Motor neuron (in vitro differentiated cells): ENCODE measurements around the gene FHIT. TPM values are rescaled to one million over a fixed set of nuclear protein-coding genes. Genes with fewer than 3 reads are reported as not detected.
A peak's percentile ranks its signal among the peaks of the same experiment; 100 is the strongest.
"Not testable (repeated sequence)": the region's sequence is repeated elsewhere in the genome, so short reads cannot be mapped to it uniquely, and the experiment has no call there.

Experiments
- ATAC-seq, 8 experiments: fragments of 200-7000 bp; cut with Tn5 transposase; replicated peaks in 6 of 8; 2 replicates each; pipeline ENCODE4 v1.8.0; 2021; ENCODE audit warnings: mild to moderate bottlenecking in 8 of 8, moderate library complexity in 8 of 8
- H3K27ac ChIP-seq, 2 donors: fragments of 250-450 bp; sonication (Bioruptor Pico); 2 replicates each; pipeline ENCODE4 v1.9.0; 2021; ENCODE audit warnings: antibody characterized with exemption in 2 of 2, mild to moderate bottlenecking in 2 of 2, moderate library complexity in 1 of 2
- H3K4me1 ChIP-seq, 2 donors: fragments of 250-450 bp; sonication (Bioruptor Pico); replicated peaks in 1 of 2; 2 replicates each; pipeline ENCODE4 v1.6.1; 2021; ENCODE audit warnings: antibody characterized with exemption in 2 of 2, mild to moderate bottlenecking in 2 of 2, moderate library complexity in 1 of 2
- H3K4me3 ChIP-seq, 5 donors: fragments of 250-450 bp; sonication (Bioruptor Pico); 2 replicates each; pipeline ENCODE4 v1.9.0; 2021; ENCODE audit warnings: antibody characterized with exemption in 5 of 5, mild to moderate bottlenecking in 5 of 5, moderate library complexity in 4 of 5
- WGBS, 10 experiments: fragments of 450-650 bp; shearing (Covaris generic); methylation state at CpG; one replicate each; pipeline ENCODE4 v1.0.0; 2022; 5-methylcytosine and 5-hydroxymethylcytosine counted together
- in situ Hi-C, 9 experiments: fragments of 400-800 bp; cut with MboI; loops; one replicate each; pipeline ENCODE4 v1.15.0; 2021; ENCODE audit warnings: low sequenced_read_pairs in 9 of 9, low pct_unique_long_range_greater_than_20kb in 2 of 9; ENCODE audit not compliant: unreplicated experiment in 9 of 9
- total RNA-seq, 8 experiments: library from RNA; unstranded; fragments of 300-600 nt; gene quantifications; 2 replicates each; pipeline versions ENCODE4 v1.2.3 to v1.2.4, GENCODE V29; 2022

The FHIT gene
- total RNA-seq, 8 experiments from 2014 or later: 1.6 to 25.1 (median 12.1) TPM

DNA sequence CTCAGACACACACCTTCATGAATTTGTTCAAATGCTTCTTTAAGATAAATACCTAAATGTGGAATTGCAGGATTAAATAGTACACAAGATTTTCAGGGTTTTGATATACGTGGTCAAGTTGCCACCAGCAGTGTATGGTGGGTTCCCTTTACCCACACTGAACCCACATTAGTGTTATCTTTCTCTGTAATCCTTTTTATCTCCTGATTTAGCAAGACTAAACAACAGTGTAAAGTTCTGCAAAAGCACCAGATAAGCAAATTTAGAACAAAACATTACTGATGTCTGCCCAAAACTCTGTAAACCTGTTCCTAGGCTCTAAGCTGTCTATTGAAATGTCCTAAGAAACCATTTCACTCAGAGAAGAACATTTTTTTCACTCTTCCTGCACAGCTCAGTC, 352.9 kb downstream of the FHIT start:
- Histone ChIP-seq H3K27ac (no peak overlapping the region), H3K4me1 (peaks cover 3 to 12% of the 10 kb centered on the region in 2 donors), H3K4me3 (no peak overlapping the region)
- 57 to 100% (median 92%) methylated on average over 1 of the region's 1 CpG; no CpG with 5 or more reads in 3 of the 10 experiments for WGBS, 10 experiments
- in situ Hi-C loops: no loop called here
- no peak for ATAC-seq

DNA sequence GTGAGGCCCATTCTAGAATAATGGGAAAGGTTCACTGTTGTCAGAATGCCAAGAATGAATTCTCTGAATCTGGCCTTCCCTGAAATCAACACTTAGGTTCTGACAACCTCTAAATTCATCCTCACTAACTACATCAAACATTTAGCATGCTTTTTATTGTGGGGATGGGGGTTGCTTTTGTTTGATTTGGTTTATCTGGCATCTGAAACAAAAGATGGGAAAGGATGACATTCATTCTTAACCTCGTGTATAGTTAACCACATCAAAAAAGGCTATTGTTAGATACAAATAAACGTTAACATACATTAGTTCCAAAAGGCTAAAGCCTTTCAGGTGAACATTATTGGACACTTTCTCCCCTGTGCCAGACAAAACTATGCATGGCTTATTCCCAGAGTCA, 357.3 kb downstream of the FHIT start:
- H3K4me3 ChIP-seq: no peak overlapping the region
- H3K27ac ChIP-seq: no peak overlapping the region
- ATAC-seq: no peak
- WGBS, 10 experiments: 5 to 89% (median 56%) methylated on average over 1 to 2 of the region's 2 CpGs; no CpG with 5 or more reads in 1 of the 10 experiments
- H3K4me1 ChIP-seq: peaks cover 3 to 12% of the 10 kb centered on the region in 2 donors
- in situ Hi-C loops: no loop called here

DNA sequence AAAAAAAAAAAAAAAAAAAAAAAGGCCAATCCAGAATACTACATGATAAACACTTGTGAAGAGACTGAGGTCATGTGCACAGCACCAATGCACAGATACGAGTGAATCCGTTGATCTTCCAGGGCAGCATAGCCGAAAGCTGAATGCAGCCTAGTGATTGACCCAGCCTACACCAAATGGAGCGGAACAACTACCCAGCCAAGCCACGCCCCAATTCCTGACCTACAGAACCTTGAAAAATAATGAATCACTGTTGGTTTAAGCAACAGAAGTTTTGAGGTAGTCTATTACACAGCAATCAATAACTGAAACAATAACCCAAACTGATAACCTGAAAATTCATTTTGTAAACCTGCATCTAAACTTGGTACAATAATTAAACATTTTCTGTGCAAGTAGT, 361.0 kb downstream of the FHIT start:
- H3K4me3 ChIP-seq: no peak overlapping the region
- in situ Hi-C loops: no loop called here
- H3K27ac ChIP-seq: no peak overlapping the region
- peaks cover 3 to 6% of the 10 kb centered on the region in 2 donors for H3K4me1 ChIP-seq
- ATAC-seq: peak in 2 of 8 experiments; percentile 16 to 29
- WGBS, 10 experiments: 42 to 100% (median 78%) methylated on average over 1 to 5 of the region's 5 CpGs; no CpG with 5 or more reads in 3 of the 10 experiments

DNA sequence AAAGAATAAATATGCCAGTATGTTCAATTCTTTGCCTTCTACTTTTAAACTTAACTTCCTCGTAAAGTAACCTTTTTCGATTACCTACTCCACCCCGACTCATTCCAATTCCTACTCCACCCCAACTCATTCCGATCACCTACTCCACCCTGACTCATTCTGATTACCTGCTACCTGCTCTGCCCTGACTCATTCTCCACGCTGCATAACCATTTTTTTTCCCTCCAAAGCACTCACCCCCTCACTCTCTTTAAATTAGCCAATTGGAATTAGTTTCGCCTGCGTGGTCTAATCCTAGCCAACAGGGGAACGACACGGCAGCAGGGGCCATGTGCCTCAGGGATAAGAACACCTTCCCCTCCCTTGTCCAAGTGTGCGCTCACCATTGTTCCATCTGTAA, 362.3 kb downstream of the FHIT start:
- H3K4me1 ChIP-seq, in situ Hi-C loops: not testable (repeated sequence)
- WGBS, 10 experiments: 78 to 100% (median 94%) methylated on average over 5 to 10 of the region's 10 CpGs; no CpG with 5 or more reads in 2 of the 10 experiments

DNA sequence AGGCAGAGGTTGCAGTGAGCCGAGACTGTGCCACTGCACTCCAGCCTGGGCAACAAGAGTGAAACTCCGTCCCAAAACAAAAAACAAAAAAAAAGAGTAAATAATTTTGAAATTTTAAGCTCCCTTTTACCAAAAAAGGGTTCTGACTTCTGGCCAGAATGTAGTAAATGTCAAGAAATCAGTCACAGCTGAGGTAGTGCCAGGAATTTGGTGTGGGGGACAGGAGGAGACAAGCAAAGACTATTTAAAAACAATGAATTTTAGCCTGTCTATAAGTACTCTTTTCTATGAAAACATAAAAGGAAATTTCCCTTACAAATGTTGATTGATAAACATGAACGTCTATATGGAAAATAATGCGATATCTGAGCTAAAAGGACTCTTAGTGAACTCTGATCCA, 363.7 kb downstream of the FHIT start:
- no peaks in the 10 kb centered on the region for H3K4me1 ChIP-seq
- in situ Hi-C loops: no loop called here
- no peak overlapping the region for H3K4me3 ChIP-seq
- H3K27ac ChIP-seq: no peak overlapping the region
- WGBS, 10 experiments: 45 to 100% (median 88%) methylated on average over 1 to 3 of the region's 4 CpGs
- no peak for ATAC-seq

More for the DNA sequence above, 362.3 kb downstream of the FHIT start:
- not testable (repeated sequence) for ATAC-seq, H3K4me3 ChIP-seq, H3K27ac ChIP-seq

DNA sequence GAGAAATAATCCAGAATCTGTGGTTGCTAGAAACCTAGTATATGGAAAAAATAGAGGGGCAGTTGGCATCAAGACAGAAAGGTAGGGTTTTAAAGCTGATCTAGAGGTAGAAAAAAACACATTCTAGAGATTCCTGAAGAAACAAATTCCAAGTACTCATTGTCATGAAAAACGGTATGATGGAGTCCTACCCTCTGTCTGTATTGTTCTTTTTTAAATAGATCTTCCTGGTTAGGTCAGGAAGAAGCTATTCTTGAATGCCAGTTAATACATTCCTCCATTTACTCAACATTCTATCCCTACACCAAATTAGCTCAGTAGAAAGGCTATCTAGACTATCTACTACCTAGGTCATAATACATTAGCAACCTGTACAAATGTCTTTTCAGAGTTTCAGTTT, 364.7 kb downstream of the FHIT start:
- in situ Hi-C loops: no loop called here
- 0 to 83% (median 63%) methylated on average over 1 of the region's 1 CpG; no CpG with 5 or more reads in 2 of the 10 experiments for WGBS, 10 experiments

DNA sequence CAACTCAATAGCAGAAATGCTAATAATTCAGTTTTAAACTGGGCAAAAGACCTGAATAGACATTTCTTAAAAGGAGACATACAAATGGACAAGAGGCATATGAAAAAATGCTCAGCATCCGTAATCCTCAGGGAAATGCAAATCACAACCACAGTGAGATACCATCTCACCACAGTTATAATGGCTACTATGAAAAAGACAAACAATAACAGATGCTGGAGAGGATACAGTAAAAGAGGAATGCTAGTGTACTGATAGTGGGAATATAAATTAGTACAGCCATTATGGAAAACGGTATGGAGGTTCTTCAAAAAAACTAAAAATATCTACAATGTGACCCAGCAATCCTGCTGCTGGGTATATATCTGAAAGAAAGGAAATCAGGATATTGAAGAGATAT, 367.2 kb downstream of the FHIT start:
- H3K27ac ChIP-seq: no peak overlapping the region
- H3K4me1 ChIP-seq: no peaks in the 10 kb centered on the region
- ATAC-seq: no peak
- in situ Hi-C loops: no loop called here
- no peak overlapping the region for H3K4me3 ChIP-seq
- WGBS, 10 experiments: 0 to 73% (median 38%) methylated on average over 1 to 2 of the region's 2 CpGs; no CpG with 5 or more reads in 1 of the 10 experiments

More for the DNA sequence above, 364.7 kb downstream of the FHIT start:
- H3K4me3 ChIP-seq: no peak overlapping the region
- H3K4me1 ChIP-seq: no peaks in the 10 kb centered on the region
- no peak for ATAC-seq
- no peak overlapping the region for H3K27ac ChIP-seq

DNA sequence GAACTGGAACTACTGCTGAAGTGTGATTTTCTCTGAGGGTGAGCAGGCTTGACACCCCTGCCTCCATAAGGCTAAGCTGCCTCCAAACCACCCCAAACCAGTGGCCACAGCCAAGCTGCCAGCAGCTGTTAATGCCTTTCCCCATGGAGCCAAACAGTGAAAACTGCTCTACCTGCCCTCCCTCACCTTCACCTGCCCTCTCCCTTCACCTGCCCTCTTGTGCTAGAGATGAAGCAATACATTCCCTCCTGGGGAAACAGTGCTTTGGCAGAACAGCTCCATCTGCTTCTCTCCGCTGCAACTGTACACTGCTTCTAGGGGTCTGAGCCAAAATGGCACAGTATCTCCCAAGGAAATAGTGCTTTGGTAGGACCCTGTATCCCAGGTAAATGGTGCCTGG, 374.1 kb downstream of the FHIT start:
- WGBS, 10 experiments: 100% methylated on average over 1 of the region's 1 CpG; no CpG with 5 or more reads in 8 of the 10 experiments
- no peak for ATAC-seq
- H3K27ac ChIP-seq: no peak overlapping the region

DNA sequence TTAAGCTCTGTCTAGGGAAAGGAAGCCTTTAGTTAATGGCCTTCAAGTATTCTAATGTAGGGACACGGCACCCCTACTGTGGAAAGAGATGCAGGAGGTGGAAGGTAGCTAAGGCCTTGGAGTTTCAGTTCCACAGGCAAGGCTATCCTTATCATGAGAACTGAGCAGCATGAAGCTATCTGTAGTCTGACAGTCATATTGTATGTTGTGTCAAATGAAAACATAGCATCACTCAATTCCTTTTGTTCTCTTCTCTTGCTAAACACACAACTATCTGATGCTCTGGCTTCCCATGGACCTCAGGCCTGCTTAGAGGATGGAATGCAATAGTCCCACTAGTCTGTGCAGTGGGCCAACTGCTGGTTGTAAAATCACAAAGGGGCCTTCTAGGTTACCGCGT, 380.9 kb downstream of the FHIT start:
- H3K4me1 ChIP-seq: no peaks in the 10 kb centered on the region
- in situ Hi-C loops: no loop called here
- no peak overlapping the region for H3K27ac ChIP-seq
- no peak overlapping the region for H3K4me3 ChIP-seq
- 0 to 100% (median 89%) methylated on average over 1 to 3 of the region's 3 CpGs; no CpG with 5 or more reads in 1 of the 10 experiments for WGBS, 10 experiments
- no peak for ATAC-seq

More for the DNA sequence above, 374.1 kb downstream of the FHIT start:
- in situ Hi-C loops: no loop called here
- Histone ChIP-seq H3K4me3 (no peak overlapping the region), H3K4me1 (no peaks in the 10 kb centered on the region)

DNA sequence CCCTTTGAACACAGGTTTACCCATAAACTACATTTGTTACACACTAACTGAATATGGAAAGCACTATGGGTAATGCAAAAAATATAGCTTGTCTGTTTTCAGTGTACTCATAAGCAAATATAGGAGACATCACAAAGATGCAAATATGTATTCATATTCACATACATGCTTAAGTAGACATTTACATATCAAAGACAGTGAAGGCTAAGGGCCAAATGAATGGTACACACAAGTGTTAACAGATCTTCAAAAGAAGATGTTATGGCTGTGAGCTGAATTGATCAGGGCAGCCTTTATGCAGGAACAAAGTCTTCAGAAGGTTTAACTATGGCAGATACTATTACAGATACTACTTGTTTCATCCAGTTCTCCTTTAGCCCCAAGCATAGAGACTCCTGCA, 384.1 kb downstream of the FHIT start:
- H3K27ac ChIP-seq: no peak overlapping the region
- no peak overlapping the region for H3K4me3 ChIP-seq
- H3K4me1 ChIP-seq: no peaks in the 10 kb centered on the region
- peak in 3 of 8 experiments; percentile 34 to 99 (median 67) for ATAC-seq
- in situ Hi-C loops: no loop called here

DNA sequence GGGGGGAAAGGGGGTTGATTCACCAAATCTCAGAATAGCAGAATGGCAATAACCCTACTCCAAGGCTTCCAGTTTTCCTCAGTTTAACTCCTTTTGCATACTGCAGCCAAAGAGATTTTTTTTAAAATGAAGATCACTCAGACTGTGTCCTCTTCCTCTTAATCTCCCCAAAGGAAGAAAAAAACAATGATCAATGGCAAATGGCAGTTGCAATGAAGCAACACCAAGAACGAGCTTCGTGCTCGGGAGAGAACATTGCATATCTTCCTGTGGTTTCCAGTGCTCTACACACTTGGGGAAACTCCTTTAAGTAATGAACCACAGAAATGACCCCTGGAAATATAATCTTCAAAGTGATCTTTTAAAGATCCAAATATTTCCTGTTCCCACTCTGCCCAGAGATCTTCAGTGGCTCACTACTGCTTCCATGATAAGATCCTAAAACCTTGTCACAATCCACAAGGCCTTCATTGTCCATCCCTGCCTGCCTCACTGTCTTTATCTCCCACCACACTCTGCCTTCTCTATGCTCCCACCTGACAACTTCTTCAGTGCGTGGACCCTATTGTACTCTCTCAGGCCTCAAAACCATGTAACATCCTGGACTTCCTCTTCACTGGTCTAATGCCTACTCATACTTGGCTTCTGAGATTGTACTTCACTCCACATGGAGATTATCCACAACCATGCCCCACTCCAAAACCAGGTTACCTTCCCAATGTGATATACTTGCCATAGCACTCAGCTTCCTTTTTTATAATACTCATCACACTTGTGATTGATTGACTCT, 394.8 kb downstream of the FHIT start:
- H3K27ac ChIP-seq: no peak overlapping the region
- WGBS, 10 experiments: 17 to 100% (median 89%) methylated on average over 1 to 4 of the region's 4 CpGs; no CpG with 5 or more reads in 3 of the 10 experiments
- no peak for ATAC-seq

DNA sequence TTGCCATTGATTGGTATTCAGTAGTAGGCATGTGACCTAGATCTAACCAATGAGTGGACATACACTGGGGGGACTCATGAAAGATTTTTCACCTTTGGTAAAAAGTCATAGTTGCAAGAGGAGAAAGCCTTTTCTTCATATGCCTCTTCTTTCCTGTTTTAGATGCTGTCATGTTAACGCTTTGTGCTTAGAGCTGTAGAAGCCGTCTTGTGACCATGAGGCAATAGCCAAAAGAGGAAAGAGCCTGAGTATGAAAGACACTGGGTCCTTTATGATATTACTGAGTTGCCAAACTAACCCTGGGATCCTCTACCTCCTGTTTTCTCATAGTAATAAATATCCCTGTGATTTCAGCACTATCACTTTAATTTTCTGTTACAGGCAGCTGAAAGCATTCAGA, 396.0 kb downstream of the FHIT start:
- H3K4me1 ChIP-seq: no peaks in the 10 kb centered on the region
- no peak for ATAC-seq
- WGBS, 10 experiments: 67 to 100% (median 100%) methylated on average over 1 to 2 of the region's 2 CpGs; no CpG with 5 or more reads in 4 of the 10 experiments
- H3K4me3 ChIP-seq: no peak overlapping the region
- H3K27ac ChIP-seq: no peak overlapping the region
- in situ Hi-C loops: no loop called here

More for the DNA sequence above, 394.8 kb downstream of the FHIT start:
- Histone ChIP-seq H3K4me3 (no peak overlapping the region), H3K4me1 (no peaks in the 10 kb centered on the region)
- in situ Hi-C loops: no loop called here

DNA sequence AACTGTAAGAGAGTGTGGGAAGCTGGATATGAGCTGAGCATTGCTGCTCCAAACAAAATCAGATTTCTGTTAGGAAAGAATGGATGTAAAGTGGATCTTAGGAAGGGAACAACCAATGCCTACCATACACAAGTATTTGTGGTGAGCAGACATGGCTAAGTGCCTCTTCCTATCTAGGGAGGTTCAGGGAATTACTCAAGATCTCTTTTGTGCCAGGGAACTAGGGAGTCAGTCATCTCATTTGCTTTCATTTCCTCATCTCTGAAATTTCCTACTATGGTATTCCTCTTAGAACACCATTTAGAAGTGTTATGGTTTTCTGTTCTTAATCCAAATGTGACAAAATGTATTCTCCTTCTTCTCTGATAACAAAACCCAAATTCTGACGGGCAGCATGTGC, 396.5 kb downstream of the FHIT start:
- in situ Hi-C loops: no loop called here
- ATAC-seq: no peak
- Histone ChIP-seq H3K4me1 (no peaks in the 10 kb centered on the region), H3K27ac (no peak overlapping the region), H3K4me3 (no peak overlapping the region)
- WGBS, 10 experiments: 13 to 100% (median 74%) methylated on average over 1 of the region's 1 CpG; no CpG with 5 or more reads in 4 of the 10 experiments

DNA sequence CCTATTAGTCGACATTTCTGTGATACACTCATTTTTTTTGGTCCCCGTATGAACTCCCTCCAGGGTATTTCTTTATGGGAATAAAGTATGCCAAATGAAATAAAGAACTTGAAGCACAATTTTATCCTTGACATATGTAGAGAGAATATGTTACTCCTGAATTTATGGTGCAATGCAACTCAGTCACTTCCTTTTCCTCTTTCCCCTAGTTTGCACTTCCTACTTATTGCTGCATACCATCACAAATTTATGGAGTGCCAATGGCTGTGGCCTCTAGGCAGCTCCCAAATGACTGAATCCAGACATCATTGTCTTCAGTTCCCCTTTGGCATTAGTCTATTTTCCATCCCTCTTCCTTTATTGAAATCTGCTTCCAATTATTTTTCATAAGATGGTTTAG, 403.5 kb downstream of the FHIT start:
- WGBS, 10 experiments: 0 to 75% (median 47%) methylated on average over 2 of the region's 2 CpGs
- Histone ChIP-seq H3K4me3 (no peak overlapping the region), H3K27ac (no peak overlapping the region), H3K4me1 (no peaks in the 10 kb centered on the region)
- no peak for ATAC-seq
- in situ Hi-C loops: no loop called here
